Neural progenitor cell (in vitro differentiated cells): ENCODE results near the gene EIF5AL1. TPM values are rescaled to one million over a fixed set of nuclear protein-coding genes. Genes with fewer than 3 reads are reported as not detected.
"Not testable (repeated sequence)": the region's sequence is repeated elsewhere in the genome, so short reads cannot be mapped to it uniquely, and the experiment has no call there.

Source experiments
- DNase-seq: peaks from one replicate; pipeline ENCODE4 v3.0.0-alpha.2; 2016; ENCODE audit warnings: low spot score
- H2AFZ ChIP-seq: fragments of 200-600 bp; sonication (generic); replicated peaks from 2 replicates; pipeline ENCODE4 v1.6.1; 2016; ENCODE audit warnings: antibody characterized with exemption
- H3F3A ChIP-seq: fragments of 200-600 bp; sonication (generic); 2 replicates; pipeline ENCODE4 v1.6.1; 2016; ENCODE audit warnings: antibody characterized with exemption, low read depth
- H3K27ac ChIP-seq: fragments of 200-600 bp; sonication (generic); 2 replicates; pipeline ENCODE4 v1.5.1; 2016; ENCODE audit warnings: mild to moderate bottlenecking
- H3K27me3 ChIP-seq: fragments of 200-600 bp; sonication (generic); 2 replicates; pipeline ENCODE4 v1.6.1; 2016; ENCODE audit warnings: mild to moderate bottlenecking, moderate library complexity
- H3K36me3 ChIP-seq: fragments of 200-600 bp; sonication (generic); 2 replicates; pipeline ENCODE4 v1.5.1; 2016
- H3K4me1 ChIP-seq: fragments of 200-600 bp; sonication (generic); 2 replicates; pipeline ENCODE4 v1.6.1; 2016; ENCODE audit warnings: mixed run types
- H3K4me2 ChIP-seq: fragments of 200-600 bp; sonication (generic); 2 replicates; pipeline ENCODE4 v1.6.1; 2016
- H3K4me3 ChIP-seq: fragments of 200-600 bp; sonication (generic); 2 replicates; pipeline ENCODE4 v1.5.1; 2016
- H3K79me2 ChIP-seq: fragments of 200-600 bp; sonication (generic); 2 replicates; pipeline ENCODE4 v1.6.1; 2016; ENCODE audit warnings: low read depth
- H3K9ac ChIP-seq: fragments of 200-600 bp; sonication (generic); 2 replicates; pipeline ENCODE4 v1.6.1; 2016
- H3K9me3 ChIP-seq: fragments of 200-600 bp; sonication (generic); 2 replicates; pipeline ENCODE4 v1.5.1; 2016; ENCODE audit warnings: low read depth
- H4K20me1 ChIP-seq: fragments of 200-600 bp; sonication (generic); 2 replicates; pipeline ENCODE4 v1.6.1; 2016; ENCODE audit warnings: low read depth
- H3K27ac Mint-ChIP-seq: 3 replicates; pipeline ENCODE4 v1.8.0; 2021; ENCODE audit warnings: mixed read lengths
- H3K27me3 Mint-ChIP-seq: 2 replicates; pipeline ENCODE4 v1.8.0; 2022; ENCODE audit warnings: low read depth, mild to moderate bottlenecking, inconsistent platforms, moderate library complexity, mixed read lengths; ENCODE audit not compliant: insufficient read depth
- H3K36me3 Mint-ChIP-seq: 3 replicates; pipeline ENCODE4 v1.8.0; 2021; ENCODE audit warnings: mixed read lengths
- H3K4me1 Mint-ChIP-seq: 3 replicates; pipeline ENCODE4 v1.8.0; 2021; ENCODE audit warnings: mixed read lengths
- H3K4me3 Mint-ChIP-seq: 3 replicates; pipeline ENCODE4 v1.8.0; 2021; ENCODE audit warnings: mild to moderate bottlenecking, moderate library complexity, mixed read lengths
- H3K9me3 Mint-ChIP-seq: 3 replicates; pipeline ENCODE4 v1.8.0; 2020; ENCODE audit warnings: mixed read lengths
- CTCF ChIP-seq: fragments of 200-600 bp; sonication (generic); IDR thresholded peaks from 2 replicates; pipeline ENCODE4 v1.5.1; 2017; ENCODE audit warnings: antibody characterized with exemption, mild to moderate bottlenecking
- EZH2 ChIP-seq: fragments of 200-600 bp; sonication (generic); IDR thresholded peaks from 2 replicates; pipeline ENCODE4 v1.6.1; 2017; ENCODE audit warnings: antibody characterized with exemption, mild to moderate bottlenecking, moderate library complexity
- EZH2phosphoT487 ChIP-seq: fragments of 200-600 bp; sonication (generic); IDR thresholded peaks from 2 replicates; pipeline ENCODE4 v1.6.1; 2017; ENCODE audit warnings: antibody characterized with exemption
- total RNA-seq: library from RNA; depleted of rRNA; stranded (reverse); fragments of >200 nt; gene quantifications from 2 replicates; pipeline ENCODE4 v1.2.3, GENCODE V29; 2015; ENCODE audit warnings: low replicate concordance

Gene EIF5AL1
- total RNA-seq, 1 donor from 2014 or later, result 0.24 TPM

DNA sequence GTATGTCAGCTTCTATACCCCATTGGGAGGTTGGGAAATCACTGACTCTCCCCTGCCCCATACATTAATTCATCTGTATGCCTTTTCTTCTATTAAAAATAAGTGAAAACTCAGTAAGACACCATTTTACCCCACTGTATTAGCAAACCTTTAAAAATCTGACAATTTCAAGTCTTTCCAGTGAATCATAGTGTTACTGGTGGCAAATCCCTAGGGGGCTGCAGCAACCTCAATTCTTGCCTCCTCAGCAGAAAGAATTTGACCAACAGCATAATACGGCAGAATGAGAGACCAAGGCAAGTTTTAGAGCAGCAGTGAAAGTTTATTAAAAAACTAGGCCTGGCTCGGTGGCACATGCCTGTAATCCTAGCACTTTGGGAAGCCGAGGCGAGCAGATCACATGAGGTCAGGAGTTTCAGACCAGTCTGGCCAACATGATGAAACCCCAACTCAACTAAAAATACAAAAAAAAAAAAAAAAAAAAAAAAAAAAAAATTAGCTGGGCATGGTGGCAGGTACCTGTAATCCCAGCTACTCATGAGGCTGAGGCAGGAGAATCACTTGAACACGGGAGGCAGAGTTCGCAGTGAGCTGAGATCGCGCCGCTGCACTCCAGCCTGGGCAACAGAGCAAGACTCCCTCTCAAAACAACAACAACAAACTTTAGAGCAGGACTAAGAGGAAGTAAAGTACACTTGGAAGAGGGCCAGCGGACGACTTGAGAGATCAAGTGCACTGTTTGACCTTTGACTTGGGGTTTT lies 21.0 kb downstream of the EIF5AL1 start:
- not testable (repeated sequence) for H4K20me1 ChIP-seq, H3K36me3 Mint-ChIP-seq, H2AFZ ChIP-seq, H3K36me3 ChIP-seq, H3K27ac Mint-ChIP-seq, H3K4me1 ChIP-seq, H3K4me2 ChIP-seq, H3K9ac ChIP-seq, H3K9me3 Mint-ChIP-seq, H3K27me3 ChIP-seq, H3K27ac ChIP-seq, H3K4me3 ChIP-seq, DNase-seq, H3K4me3 Mint-ChIP-seq, H3K4me1 Mint-ChIP-seq, H3K9me3 ChIP-seq, H3K27me3 Mint-ChIP-seq, H3F3A ChIP-seq, H3K79me2 ChIP-seq

DNA sequence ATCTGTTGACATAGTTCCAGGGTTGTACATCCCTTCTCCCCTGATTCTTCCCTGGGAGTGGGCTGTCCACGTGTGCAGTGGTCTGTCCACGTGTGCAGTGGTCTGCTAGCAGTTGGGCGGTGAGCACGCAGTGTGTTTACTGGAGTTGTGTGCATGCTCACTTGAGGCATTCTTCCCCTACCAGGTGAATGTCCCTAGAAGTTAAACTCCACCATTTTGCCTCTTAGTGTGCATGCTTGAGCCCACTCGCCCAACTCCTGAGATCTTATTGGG lies 21.5 kb downstream of the EIF5AL1 start:
- H3K79me2 ChIP-seq, H3K4me3 ChIP-seq, H3K27ac ChIP-seq, H3K36me3 ChIP-seq, H3K9me3 Mint-ChIP-seq, H3K4me1 ChIP-seq, H3K9ac ChIP-seq, H3K27ac Mint-ChIP-seq, H3K36me3 Mint-ChIP-seq, H4K20me1 ChIP-seq, H3K27me3 ChIP-seq, DNase-seq, H3F3A ChIP-seq, H3K27me3 Mint-ChIP-seq, H3K9me3 ChIP-seq, H3K4me1 Mint-ChIP-seq, H3K4me2 ChIP-seq, H2AFZ ChIP-seq, H3K4me3 Mint-ChIP-seq: not testable (repeated sequence)

DNA sequence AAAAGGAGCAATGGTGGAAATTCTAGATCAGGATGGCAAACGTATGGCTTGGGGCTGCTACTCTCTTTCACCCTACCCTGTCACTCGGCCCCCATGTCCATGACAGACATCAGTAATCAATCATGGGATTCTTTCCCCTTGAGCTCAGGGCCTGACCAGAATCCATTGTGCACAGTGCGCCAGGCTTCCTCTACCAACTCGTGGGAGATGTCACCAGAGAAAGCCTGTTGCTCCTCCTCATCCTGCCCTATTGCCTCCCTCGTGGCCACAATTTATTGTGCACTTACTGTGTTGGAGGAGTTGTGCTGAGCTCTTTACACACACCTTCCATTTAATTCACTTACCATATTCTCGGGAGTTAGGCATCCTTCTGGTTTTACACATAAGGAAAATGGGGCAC lies 26.0 kb downstream of the EIF5AL1 start:
- not testable (repeated sequence) for H3K9ac ChIP-seq, H3K36me3 Mint-ChIP-seq, DNase-seq, H3K4me3 Mint-ChIP-seq, H3K27me3 ChIP-seq, H3K4me1 Mint-ChIP-seq, H3F3A ChIP-seq, H3K4me3 ChIP-seq, H3K27ac ChIP-seq, H3K9me3 Mint-ChIP-seq, H4K20me1 ChIP-seq, H3K27ac Mint-ChIP-seq, H3K79me2 ChIP-seq, H3K27me3 Mint-ChIP-seq, H2AFZ ChIP-seq, H3K4me2 ChIP-seq, H3K36me3 ChIP-seq, H3K4me1 ChIP-seq, H3K9me3 ChIP-seq

GRCh38 chr10:79540930-79541329 lies 28.6 kb downstream of the EIF5AL1 start:
- not testable (repeated sequence) for H3K9me3 Mint-ChIP-seq, H3K4me1 ChIP-seq, H3K4me3 ChIP-seq, H2AFZ ChIP-seq, H3K27ac Mint-ChIP-seq, H3K4me2 ChIP-seq, DNase-seq, H3K27me3 Mint-ChIP-seq, H3K4me3 Mint-ChIP-seq, H3K9me3 ChIP-seq, H3K36me3 ChIP-seq, H3K4me1 Mint-ChIP-seq, H4K20me1 ChIP-seq, H3K27ac ChIP-seq, H3K27me3 ChIP-seq, H3K36me3 Mint-ChIP-seq, H3K79me2 ChIP-seq, H3F3A ChIP-seq, H3K9ac ChIP-seq

- Mint-ChIP-seq H3K4me3 (no peak overlapping the region), H3K27me3 (no peaks in the 10 kb centered on the region), H3K9me3 (peaks cover 2% of the 10 kb centered on the region), H3K4me1 (peaks cover 4% of the 10 kb centered on the region), H3K36me3 (no peaks in the 10 kb centered on the region), H3K27ac (no peak overlapping the region)
- no peak overlapping the region for H3K27ac ChIP-seq
- TF ChIP-seq EZH2 (no peak), CTCF (no peak), EZH2phosphoT487 (no peak)
- no peak overlapping the region for H3K4me2 ChIP-seq
- no peaks in the 10 kb centered on the region for H3K27me3 ChIP-seq
- H4K20me1 ChIP-seq, result no peaks in the 10 kb centered on the region
- H3F3A ChIP-seq, result no peaks in the 10 kb centered on the region
- H3K4me1 ChIP-seq, result no peaks in the 10 kb centered on the region
- no peak overlapping the region for H3K9ac ChIP-seq
- H3K79me2 ChIP-seq, result no peaks in the 10 kb centered on the region
- no peaks in the 10 kb centered on the region for H3K9me3 ChIP-seq
- no peak overlapping the region for H2AFZ ChIP-seq
- no peak overlapping the region for H3K4me3 ChIP-seq
- no peaks in the 10 kb centered on the region for H3K36me3 ChIP-seq
- no peak for DNase-seq
These were observed 30.3 kb downstream of the EIF5AL1 start for GRCh38 chr10:79542626-79543025.

GRCh38 chr10:79544408-79544807 lies 32.1 kb downstream of the EIF5AL1 start:
- not testable (repeated sequence) for H3K4me1 ChIP-seq, H3K27ac Mint-ChIP-seq, H3K9ac ChIP-seq, H3K36me3 ChIP-seq, H3F3A ChIP-seq, H3K4me3 Mint-ChIP-seq, H3K4me3 ChIP-seq, H3K79me2 ChIP-seq, H3K27ac ChIP-seq, H3K4me2 ChIP-seq, DNase-seq, H3K9me3 Mint-ChIP-seq, H2AFZ ChIP-seq, H3K27me3 ChIP-seq, H3K27me3 Mint-ChIP-seq, H3K4me1 Mint-ChIP-seq, H3K9me3 ChIP-seq, H4K20me1 ChIP-seq, H3K36me3 Mint-ChIP-seq

DNA sequence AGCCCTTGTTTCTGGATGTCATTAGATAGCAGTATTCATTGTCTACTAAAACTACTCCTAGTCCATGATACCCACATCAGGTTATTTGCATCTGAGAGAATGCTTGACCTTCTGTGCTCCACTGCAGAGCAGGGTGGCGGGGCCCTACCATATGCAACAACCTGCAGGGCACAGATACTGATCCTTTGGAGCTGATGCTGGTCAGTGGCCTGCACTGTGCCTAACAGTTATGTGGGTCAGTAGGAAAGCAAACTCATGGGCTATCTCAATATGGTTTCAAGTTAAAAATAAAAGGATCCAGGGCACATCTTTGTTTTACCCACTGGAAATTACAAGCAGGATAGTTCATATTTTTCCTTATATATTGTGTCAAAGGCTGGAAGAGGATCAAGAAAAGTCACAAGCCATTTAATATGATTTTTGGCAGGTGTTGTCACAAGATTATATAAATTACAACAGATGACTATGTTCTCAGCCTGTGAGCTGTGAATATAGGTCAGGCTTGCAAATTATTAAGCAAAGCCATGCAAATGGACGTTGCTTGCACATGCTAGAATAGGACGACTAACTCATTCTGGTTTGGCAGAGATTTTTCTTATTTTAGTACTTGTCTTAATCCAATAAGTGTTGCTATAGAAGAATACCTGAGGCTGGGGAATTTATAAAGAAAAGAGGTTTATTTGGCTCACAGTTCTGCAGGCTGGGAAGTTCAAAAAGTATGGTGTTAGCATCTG lies 32.8 kb downstream of the EIF5AL1 start:
- not testable (repeated sequence) for H3K27ac Mint-ChIP-seq, H3F3A ChIP-seq, H3K27ac ChIP-seq, H3K9me3 ChIP-seq, H3K4me1 Mint-ChIP-seq, H2AFZ ChIP-seq, H3K36me3 ChIP-seq, H3K36me3 Mint-ChIP-seq, H3K4me1 ChIP-seq, H3K27me3 Mint-ChIP-seq, H3K4me3 ChIP-seq, H3K9me3 Mint-ChIP-seq, H3K27me3 ChIP-seq, DNase-seq, H3K79me2 ChIP-seq, H3K4me2 ChIP-seq, H3K9ac ChIP-seq, H4K20me1 ChIP-seq, H3K4me3 Mint-ChIP-seq
